HepG2 (cell line): ENCODE data around the gene EPHB6. TPM values are rescaled to one million over a fixed set of nuclear protein-coding genes. Genes with fewer than 3 reads are reported as not detected.

Source experiments
- ATAC-seq: fragments of 200-7000 bp; cut with Tn5 transposase; 3 replicates; pipeline ENCODE4 v1.9.1; 2020; ENCODE audit warnings: mild to moderate bottlenecking, moderate library complexity
- BruUV-seq: library from RNA; stranded (reverse); fragments of 400-500 nt; replicated peaks from 2 replicates; lab custom pipeline; 2021; lab: Mats Ljungman, UMichigan
- CTCF ChIA-PET: fragments of 300-600 bp; formaldehyde crosslinking; extraction: SDS; loops from one replicate; lab custom pipeline; 2021; ENCODE audit warnings: low total read pairs, inconsistent platforms, low intra/inter-chr PET ratio; lab: Yijun Ruan, JAX
- POLR2A ChIA-PET: fragments of 350-600 bp; sonication (Branson Sonifier 250); formaldehyde crosslinking; loops from one replicate; lab custom pipeline; 2020; ENCODE audit warnings: antibody characterized with exemption, inconsistent platforms; lab: Yijun Ruan, JAX
- DNase-seq: peaks from one replicate; pipeline ENCODE4 v3.0.0-alpha.2; 2015; ENCODE audit warnings: low spot score
- FAIRE-seq: peaks from 3 replicates; lab custom pipeline; 2011; peaks lifted over from hg19 to GRCh38; lab: Jason Lieb, UNC
- H2AFZ ChIP-seq: one replicate; pipeline ENCODE4 v1.6.1; 2011; ENCODE audit warnings: low read length, inconsistent platforms
- H3K27ac ChIP-seq: fragments of 300-600 bp; 3 replicates; pipeline ENCODE4 v1.8.0; 2011; ENCODE audit warnings: mixed run types, mild to moderate bottlenecking, mixed read lengths, low read length, inconsistent platforms; ENCODE audit not compliant: insufficient read depth; ENCODE audit errors: extremely low read length
- H3K27me3 ChIP-seq, 2 experiments: fragments of 200-600 bp in 1 of 2; 2 replicates in 1 of 2; 3 replicates in 1 of 2; pipeline versions ENCODE4 v1.6.0 to v1.8.0; 2011; ENCODE audit warnings: low read length in 2 of 2, mild to moderate bottlenecking in 2 of 2, moderate library complexity in 2 of 2, inconsistent platforms in 1 of 2; ENCODE audit not compliant: insufficient read depth in 2 of 2, control insufficient read depth in 1 of 2
- H3K36me3 ChIP-seq, 2 experiments: fragments of 200-600 bp in 1 of 2; replicated peaks in 1 of 2; 2 replicates in 1 of 2; 3 replicates in 1 of 2; pipeline versions ENCODE4 v1.5.1 to v1.8.0; 2011; ENCODE audit warnings: low read length in 2 of 2, inconsistent platforms in 1 of 2; ENCODE audit not compliant: insufficient read depth in 2 of 2, control insufficient read depth in 1 of 2
- H3K4me1 ChIP-seq: 2 replicates; pipeline ENCODE4 v1.5.1; 2012; ENCODE audit warnings: low read length, inconsistent platforms; ENCODE audit not compliant: insufficient read depth
- H3K4me2 ChIP-seq: 2 replicates; pipeline ENCODE4 v1.6.0; 2011; ENCODE audit warnings: low read depth, low read length, inconsistent platforms
- H3K4me3 ChIP-seq, 3 experiments: fragments of 200-600 bp in 1 of 3; sonication (generic), shearing (Covaris generic) in 1 of 3; replicated peaks in 1 of 3; 2 replicates each; pipeline ENCODE4 v1.5.1; 2011 to 2016; ENCODE audit warnings: low read length in 3 of 3, inconsistent platforms in 2 of 3, low read depth in 2 of 3, mild to moderate bottlenecking in 2 of 3, control low read depth in 1 of 3, mixed read lengths in 1 of 3; ENCODE audit not compliant: insufficient read depth in 1 of 3
- H3K79me2 ChIP-seq: one replicate; pipeline ENCODE4 v1.6.1; 2011; ENCODE audit warnings: low read length, inconsistent platforms; ENCODE audit not compliant: insufficient read depth
- H3K9ac ChIP-seq: 2 replicates; pipeline ENCODE4 v1.6.0; 2011; ENCODE audit warnings: mild to moderate bottlenecking, low read depth, low read length, inconsistent platforms; ENCODE audit not compliant: insufficient read depth
- H3K9me3 ChIP-seq: 2 replicates; pipeline ENCODE4 v1.5.1; 2012; ENCODE audit warnings: mild to moderate bottlenecking, low read length
- H4K20me1 ChIP-seq: 2 replicates; pipeline ENCODE4 v1.6.0; 2011; ENCODE audit warnings: inconsistent platforms, mild to moderate bottlenecking, low read length, moderate library complexity; ENCODE audit not compliant: insufficient read depth
- CENPT ChIP-seq: sonication (generic); formaldehyde crosslinking; IDR thresholded peaks from 2 replicates; pipeline ENCODE4 v1.8.0; 2022; ENCODE audit warnings: low read depth, mild to moderate bottlenecking, moderate library complexity, missing genetic modification reagents
- DMAP1 ChIP-seq: IDR thresholded peaks from 2 replicates; pipeline ENCODE4 v1.6.1; 2016
- EED ChIP-seq: sonication (generic); formaldehyde crosslinking; IDR thresholded peaks from 2 replicates; pipeline ENCODE4 v1.5.0; 2020; ENCODE audit warnings: mild to moderate bottlenecking, missing genetic modification reagents
- PHB2 ChIP-seq: fragments of 450-650 bp; IDR thresholded peaks from 2 replicates; pipeline ENCODE4 v1.6.1; 2018; ENCODE audit not compliant: partially characterized antibody
- RELA ChIP-seq: sonication (generic); formaldehyde crosslinking; IDR thresholded peaks from 2 replicates; pipeline ENCODE4 v1.4.0; 2020; ENCODE audit warnings: missing genetic modification reagents
- SIN3A ChIP-seq: IDR thresholded peaks from 2 replicates; pipeline ENCODE4 v1.6.1; 2011; ENCODE audit warnings: low read depth, mild to moderate bottlenecking, control low read depth, low read length, borderline replicate concordance
- SOX6 ChIP-seq, 2 experiments: fragments of 450-650 bp in 1 of 2; sonication (generic) in 1 of 2; formaldehyde crosslinking in 1 of 2; IDR thresholded peaks; 2 replicates each; pipeline versions ENCODE4 v1.4.0 to v1.6.1; 2017 to 2020; ENCODE audit warnings: antibody characterized with exemption in 1 of 2, mild to moderate bottlenecking in 1 of 2, missing genetic modification reagents in 1 of 2
- ZBTB14 ChIP-seq: sonication (generic); formaldehyde crosslinking; IDR thresholded peaks from 2 replicates; pipeline ENCODE4 v1.4.0; 2020; ENCODE audit warnings: missing genetic modification reagents
- ZBTB20 ChIP-seq: sonication (generic); formaldehyde crosslinking; IDR thresholded peaks from 2 replicates; pipeline ENCODE4 v1.8.1; 2023; ENCODE audit warnings: missing genetic modification reagents, low read depth, mild to moderate bottlenecking, borderline replicate concordance
- ZFP1 ChIP-seq: IDR thresholded peaks from 2 replicates; pipeline ENCODE4 v1.6.1; 2016
- ZGPAT ChIP-seq: IDR thresholded peaks from 2 replicates; pipeline ENCODE4 v1.6.1; 2016; ENCODE audit warnings: mild to moderate bottlenecking
- ZMAT3 ChIP-seq: sonication (generic); formaldehyde crosslinking; conservative IDR thresholded peaks from 2 replicates; pipeline ENCODE4 v1.7.0; 2021; ENCODE audit warnings: missing genetic modification reagents
- ZMYM4 ChIP-seq: sonication (generic); formaldehyde crosslinking; IDR thresholded peaks from 2 replicates; pipeline ENCODE4 v1.8.1; 2023; ENCODE audit warnings: mild to moderate bottlenecking, missing genetic modification reagents
- ZNF230 ChIP-seq: sonication (generic); formaldehyde crosslinking; IDR thresholded peaks from 2 replicates; pipeline ENCODE4 v1.4.0; 2020; ENCODE audit warnings: mild to moderate bottlenecking, missing genetic modification reagents
- ZNF460 ChIP-seq: sonication (generic); formaldehyde crosslinking; IDR thresholded peaks from 2 replicates; pipeline ENCODE4 v1.5.1; 2020; ENCODE audit warnings: missing genetic modification reagents, mild to moderate bottlenecking, borderline replicate concordance
- ZNF530 ChIP-seq: sonication (generic); formaldehyde crosslinking; IDR thresholded peaks from 2 replicates; pipeline ENCODE4 v1.5.0; 2020; ENCODE audit warnings: low read depth, mild to moderate bottlenecking, missing genetic modification reagents
- ZNF557 ChIP-seq: sonication (generic); formaldehyde crosslinking; IDR thresholded peaks from 2 replicates; pipeline ENCODE4 v1.4.0; 2020; ENCODE audit warnings: missing genetic modification reagents
- ZNF607 ChIP-seq: sonication (generic); formaldehyde crosslinking; IDR thresholded peaks from 2 replicates; pipeline ENCODE4 v1.5.1; 2020; ENCODE audit warnings: missing genetic modification reagents, mild to moderate bottlenecking, borderline replicate concordance
- ZNF724P ChIP-seq: sonication (generic); formaldehyde crosslinking; IDR thresholded peaks from 2 replicates; pipeline ENCODE4 v1.8.0; 2022; ENCODE audit warnings: missing genetic modification reagents, borderline replicate concordance
- ZNF83 ChIP-seq: sonication (generic); formaldehyde crosslinking; IDR thresholded peaks from 2 replicates; pipeline ENCODE4 v1.4.0; 2020; ENCODE audit warnings: missing genetic modification reagents, mild to moderate bottlenecking, borderline replicate concordance
- WGBS: methylation state at CpG from one replicate; pipeline ENCODE4 v1.1.6; 2017; ENCODE audit warnings: low lambda C conversion rate; 5-methylcytosine and 5-hydroxymethylcytosine counted together
- in situ Hi-C: cut with HindIII; loops from 2 replicates; pipeline ENCODE4 v1.10.0; 2017; ENCODE audit warnings: low pct_unique_long_range_greater_than_20kb; ENCODE audit not compliant: extremely low pct_ligation_motif_present
- intact Hi-C: fragments of 100-400 bp; cut with micrococcal nuclease; formaldehyde crosslinking; loops from one replicate; pipeline ENCODE4 v1.10.0; 2022; ENCODE audit not compliant: unreplicated experiment
- polyA plus RNA-seq, 8 experiments: library from polyadenylated mRNA; depleted of rRNA in 3 of 8; stranded (reverse) in 7 of 8; unstranded in 1 of 8; fragments of >200 nt; fragmentation: Illumina TruSeq in 4 of 8; extraction: Trizol in 4 of 8; gene quantifications; 2 replicates each; pipeline versions ENCODE4 v1.2.1 to v1.2.3, GENCODE V29; 2011 to 2016; ENCODE audit warnings: low read depth in 4 of 8, missing spikeins in 1 of 8, mixed read lengths in 1 of 8; ENCODE audit not compliant: insufficient read depth in 1 of 8
- total RNA-seq, 5 experiments: library from RNA; depleted of rRNA; stranded (reverse); fragments of >200 nt; fragmentation: Illumina TruSeq; extraction: Trizol; gene quantifications; 2 replicates each; pipeline ENCODE4 v1.2.3, GENCODE V29; 2016; ENCODE audit warnings: low read depth in 1 of 5

Gene EPHB6
- total and polyA plus RNA-seq, 2 of the 13 experiments (the other 11 are each of a cell fraction or from before 2014, with no cell fraction given), result not detected

- Histone ChIP-seq H3K36me3 (no peaks in the 10 kb centered on the region), H3K79me2 (no peaks in the 10 kb centered on the region), H3K4me3 (no peak overlapping the region)
- no peak for ATAC-seq
- POLR2A ChIA-PET, result no interaction called here
- intact Hi-C loops, result loop anchor here (5.0 kb wide), 1 partner anchor 1390 kb away; no protein-coding TSS in a partner anchor
- BruUV-seq, result no TSS peak
- TF ChIP-seq ZNF724P (no peak), ZNF460 (CRISPR knock-in tag) (no peak), SIN3A (no peak), ZMAT3 (CRISPR knock-in tag) (no peak), CENPT (CRISPR knock-in tag) (no peak), ZMYM4 (CRISPR knock-in tag) (no peak), SOX6 (IDR thresholded peaks at IDR 0.05) (no peak), SOX6 (CRISPR knock-in tag; IDR thresholded peaks at IDR 0.05) (no peak), RELA (CRISPR knock-in tag) (no peak), ZNF557 (CRISPR knock-in tag) (no peak), ZNF530 (CRISPR knock-in tag) (no peak), EED (CRISPR knock-in tag) (no peak), DMAP1 (no peak), ZGPAT (CRISPR knock-in tag) (no peak), ZFP1 (CRISPR knock-in tag) (no peak), ZBTB14 (CRISPR knock-in tag) (no peak), ZNF83 (no peak), ZNF230 (CRISPR knock-in tag) (no peak), PHB2 (no peak), ZBTB20 (no peak), ZNF607 (CRISPR knock-in tag) (no peak)
- TF ChIP-seq, all 625 proteins: peak for 0
- in situ Hi-C loops, result no loop called here
- WGBS, result 33% methylated on average over 3 of the region's 7 CpGs
- DNase-seq, result no peak
- no peak overlapping the region for H3K4me2 ChIP-seq
- CTCF ChIA-PET, result no interaction called here
- H4K20me1 ChIP-seq, result no peaks in the 10 kb centered on the region
- no peak overlapping the region for H3K9ac ChIP-seq
- no peak overlapping the region for H3K27ac ChIP-seq
- no peaks in the 10 kb centered on the region for H3K9me3 ChIP-seq
- H3K27me3 ChIP-seq, result no peaks in the 10 kb centered on the region
- no peak overlapping the region for H2AFZ ChIP-seq
- no peaks in the 10 kb centered on the region for H3K4me1 ChIP-seq
- FAIRE-seq, result no peak
Observed at GRCh38 chr7:142812437-142813215, 42.2 kb upstream of the EPHB6 start.
